GM18951 (cell line): ENCODE data around the gene A2M.

ENCODE experiments used
- POLR2A ChIP-seq: IDR thresholded peaks from 4 replicates; pipeline ENCODE4 v1.6.1; 2011; ENCODE audit warnings: mild to moderate bottlenecking; ENCODE audit not compliant: insufficient read length, insufficient read depth; ENCODE audit errors: extremely low read depth
- in situ Hi-C: fragments of 300-500 bp; cut with MboI; formaldehyde crosslinking; loops from one replicate; pipeline ENCODE4 v1.12.0; 2022; ENCODE audit warnings: low sequenced_read_pairs, mixed read lengths, inconsistent platforms; ENCODE audit not compliant: unreplicated experiment

A2M gene

DNA sequence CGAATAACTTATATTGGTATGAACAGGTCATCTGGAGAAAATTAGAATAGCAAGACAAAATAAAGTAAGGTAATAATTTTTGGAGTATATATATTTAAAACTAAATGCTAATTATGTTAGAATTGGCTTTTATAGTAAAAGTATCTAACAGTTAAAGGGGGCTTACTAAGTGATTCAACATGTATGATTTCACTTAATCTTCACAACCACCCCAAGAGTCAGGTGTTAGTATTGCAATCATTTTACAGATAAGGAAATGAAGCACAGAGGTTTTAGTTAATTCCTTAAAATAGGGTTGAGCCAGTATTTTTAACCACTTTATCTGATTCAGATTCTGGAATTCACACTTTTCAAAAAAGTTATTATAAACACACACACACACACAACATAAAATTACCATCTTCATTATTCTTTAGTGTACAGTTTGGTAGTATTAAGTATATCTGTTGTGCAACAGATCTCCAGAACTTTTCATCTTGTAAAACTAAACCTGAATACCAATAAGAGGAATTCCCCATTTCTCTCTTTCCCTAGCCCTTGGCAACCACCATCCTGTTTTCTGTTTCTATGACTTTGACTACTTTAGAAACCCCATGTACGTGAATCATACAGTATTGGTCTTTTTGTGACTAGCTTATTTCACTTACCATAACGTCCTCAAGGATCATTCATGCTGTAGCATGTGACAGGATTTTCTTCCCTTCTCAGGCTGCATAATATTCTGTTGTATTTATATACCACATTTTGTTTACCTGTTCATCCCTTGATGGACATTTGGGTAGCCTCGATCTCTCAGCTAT, 12.5 kb downstream of the A2M start:
- TF ChIP-seq POLR2A: no peak
- in situ Hi-C loops: no loop called here

DNA sequence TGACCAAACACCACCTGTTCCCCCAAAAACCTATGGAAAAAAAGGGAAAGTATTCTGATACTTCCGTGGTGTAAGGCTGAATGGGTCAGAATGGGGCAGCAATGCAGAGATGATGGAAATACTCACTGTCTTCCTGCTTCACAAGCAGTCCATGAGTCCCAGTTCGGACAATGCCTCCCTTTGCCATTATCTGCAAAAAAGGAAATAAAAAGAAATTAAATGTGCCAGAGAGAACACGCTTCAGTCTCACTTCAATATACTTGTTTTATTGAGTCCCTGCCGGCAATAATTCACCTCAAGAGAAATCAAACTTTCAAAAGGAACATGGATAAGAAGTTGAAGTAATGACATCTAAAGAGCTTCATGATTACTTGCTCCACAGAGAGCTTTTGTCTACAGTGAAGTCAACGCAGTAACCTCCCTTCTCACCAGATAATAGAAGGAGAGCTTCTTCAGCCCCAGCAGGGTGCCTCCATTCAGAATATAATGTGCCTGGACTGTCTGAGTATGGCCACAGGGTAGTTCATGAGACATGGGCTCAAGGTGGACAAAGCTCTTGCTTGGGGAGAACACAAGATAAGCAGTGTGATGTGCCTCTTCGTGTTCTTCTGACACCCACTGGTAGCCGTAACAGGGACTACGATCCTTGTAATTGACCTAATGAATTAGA, 14.6 kb downstream of the A2M start:
- in situ Hi-C loops: no loop called here
- no peak for TF ChIP-seq POLR2A

DNA sequence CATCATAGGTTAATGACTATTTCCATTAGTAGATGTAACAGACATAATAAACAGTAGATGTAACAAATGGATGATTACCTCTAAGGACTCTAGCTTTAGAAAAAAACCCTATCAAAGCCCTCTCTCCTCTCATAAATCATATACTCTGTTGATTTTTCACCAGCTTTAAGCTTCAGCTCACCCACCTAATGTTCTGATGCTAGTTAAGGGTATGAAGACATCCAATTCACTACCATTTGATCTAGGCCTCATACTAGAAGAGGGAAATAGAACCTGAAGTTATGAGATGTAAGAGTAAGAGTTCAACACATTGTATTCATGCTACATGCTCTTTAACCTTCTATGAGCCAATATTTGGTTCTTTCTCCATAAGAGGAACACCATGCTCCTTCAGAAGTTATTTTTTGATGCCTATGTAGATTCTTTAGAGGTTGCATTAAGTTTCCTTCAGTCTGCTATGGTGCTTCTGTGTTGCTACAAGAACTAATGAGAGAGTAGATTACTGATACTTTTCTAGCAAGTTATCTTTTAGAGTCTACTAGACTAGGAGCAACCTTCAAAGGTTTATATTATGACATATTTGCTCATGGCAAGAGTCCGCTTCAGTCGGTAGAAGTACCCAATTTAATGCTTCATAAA, 16.0 kb downstream of the A2M start:
- TF ChIP-seq POLR2A: no peak
- in situ Hi-C loops: no loop called here

DNA sequence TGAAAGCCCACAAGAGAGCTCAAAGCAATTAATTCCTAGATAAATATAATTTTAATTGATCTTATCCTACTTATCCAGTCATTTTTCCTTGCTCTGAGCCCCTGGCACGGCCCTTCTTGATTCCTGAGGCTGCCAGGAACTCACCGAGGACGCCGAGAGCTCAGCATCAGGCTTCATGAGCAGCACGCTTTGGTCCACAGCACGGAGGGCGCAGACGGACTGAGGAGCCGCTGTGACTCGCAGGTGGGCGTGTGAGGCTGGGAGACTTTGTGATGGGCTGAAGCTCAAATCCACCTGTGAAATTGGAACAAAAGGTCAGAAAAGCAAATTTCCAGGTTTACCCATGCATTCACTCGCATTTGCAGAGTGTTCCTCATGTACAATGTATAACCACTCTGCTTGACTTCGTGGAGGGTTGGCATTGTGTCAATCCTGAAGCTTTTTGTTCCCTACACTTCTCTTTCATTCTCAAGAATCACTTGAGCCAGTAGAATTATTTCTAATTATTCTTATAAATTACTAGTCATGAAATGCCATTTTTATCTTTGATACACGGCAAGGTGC, 17.2 kb downstream of the A2M start:
- in situ Hi-C loops: no loop called here
- TF ChIP-seq POLR2A: no peak

DNA sequence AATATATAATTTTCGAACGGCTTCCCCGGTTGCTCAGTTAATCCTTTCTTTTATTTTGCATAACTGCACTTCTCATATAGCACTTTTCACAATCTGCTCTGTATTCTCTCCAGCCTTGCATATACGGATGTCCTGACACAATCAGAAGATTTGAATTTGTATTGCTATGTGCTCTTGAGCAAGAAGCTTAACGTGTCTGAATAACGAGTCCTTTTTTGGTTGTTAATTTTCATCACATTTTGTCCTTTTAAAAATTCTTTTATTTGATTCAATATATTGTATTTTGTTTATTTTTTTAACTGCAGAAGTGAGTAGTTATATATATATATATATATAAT, 17.6 kb downstream of the A2M start:
- no peak for TF ChIP-seq POLR2A
- in situ Hi-C loops: no loop called here

DNA sequence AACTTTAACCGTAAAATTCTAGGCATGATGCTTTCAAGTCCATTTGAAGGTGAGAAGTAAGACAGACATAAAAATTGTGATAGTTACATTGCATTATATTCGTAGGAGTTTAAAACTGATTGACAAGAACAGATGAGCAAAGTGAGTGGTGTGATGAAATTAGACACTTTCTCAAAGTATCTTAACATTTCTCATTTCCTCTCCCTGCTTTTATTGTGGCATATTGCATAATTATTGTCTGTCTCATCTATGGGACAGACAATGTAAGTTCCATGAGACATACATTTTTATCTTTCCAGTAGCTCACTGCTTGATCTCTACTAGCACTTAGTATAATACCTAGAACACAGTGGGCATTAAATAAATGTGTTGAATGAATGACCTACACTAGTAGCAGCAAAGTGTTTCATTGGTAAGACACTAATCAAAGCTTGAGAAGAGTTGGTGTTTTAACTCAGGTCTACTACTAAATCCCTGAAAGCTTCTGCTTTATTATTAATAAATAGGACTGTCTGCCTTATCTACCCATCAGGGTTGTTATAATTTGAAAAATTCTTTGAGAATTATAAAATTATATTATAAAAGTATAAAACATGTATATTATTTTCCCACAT, 19.0 kb downstream of the A2M start:
- in situ Hi-C loops: no loop called here

DNA sequence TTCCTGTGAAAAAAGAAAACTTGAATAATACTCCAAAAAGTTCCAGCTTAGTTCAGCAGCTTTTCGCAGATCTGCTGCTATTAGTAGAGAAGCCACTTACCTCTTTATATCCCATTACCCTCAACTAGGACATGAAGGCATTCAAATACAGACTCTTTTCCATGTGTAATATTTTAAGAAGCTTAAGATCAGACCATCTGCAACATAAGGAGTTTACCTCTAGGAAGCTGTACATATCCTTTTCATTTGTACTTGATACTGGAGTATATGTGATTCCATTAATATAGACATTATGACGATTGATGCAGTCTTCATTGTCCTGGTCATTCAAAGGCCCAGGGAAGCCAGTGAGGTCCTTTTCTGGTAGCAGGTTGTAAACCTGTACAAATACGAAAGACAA, 20.4 kb downstream of the A2M start:
- no peak for TF ChIP-seq POLR2A
- in situ Hi-C loops: no loop called here

More for the DNA sequence above, 19.0 kb downstream of the A2M start:
- TF ChIP-seq POLR2A: no peak

DNA sequence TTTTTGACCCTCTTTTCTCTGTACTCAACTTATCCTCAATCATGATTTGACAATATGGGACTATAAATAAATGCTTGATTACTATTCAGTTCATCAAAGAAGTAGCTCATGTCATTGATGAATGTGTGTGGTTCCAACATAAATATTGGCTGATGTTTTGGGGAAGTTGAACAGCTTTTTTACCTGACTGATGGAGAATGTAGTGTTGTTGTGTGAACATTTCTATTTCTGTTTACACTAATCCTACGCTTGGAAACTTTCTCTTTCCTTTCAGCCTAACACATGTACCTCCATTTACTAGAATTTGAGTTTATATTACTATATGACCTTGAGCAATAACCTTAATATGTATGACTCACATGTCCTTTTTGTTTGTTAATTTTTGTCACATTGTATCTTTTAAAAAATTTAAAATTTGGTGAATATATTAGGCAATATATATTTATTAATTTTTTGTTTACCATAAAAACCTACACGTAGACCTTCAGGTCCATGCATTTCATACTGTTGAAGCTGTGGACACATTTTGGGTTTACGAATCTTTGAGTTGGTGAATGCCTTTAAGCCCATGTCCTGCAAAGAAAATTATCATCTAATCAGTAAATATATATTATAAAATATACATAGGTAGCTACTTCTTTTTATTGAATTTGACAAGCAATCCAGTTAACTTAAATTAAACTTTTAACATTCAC, 21.1 kb downstream of the A2M start:
- no peak for TF ChIP-seq POLR2A

DNA sequence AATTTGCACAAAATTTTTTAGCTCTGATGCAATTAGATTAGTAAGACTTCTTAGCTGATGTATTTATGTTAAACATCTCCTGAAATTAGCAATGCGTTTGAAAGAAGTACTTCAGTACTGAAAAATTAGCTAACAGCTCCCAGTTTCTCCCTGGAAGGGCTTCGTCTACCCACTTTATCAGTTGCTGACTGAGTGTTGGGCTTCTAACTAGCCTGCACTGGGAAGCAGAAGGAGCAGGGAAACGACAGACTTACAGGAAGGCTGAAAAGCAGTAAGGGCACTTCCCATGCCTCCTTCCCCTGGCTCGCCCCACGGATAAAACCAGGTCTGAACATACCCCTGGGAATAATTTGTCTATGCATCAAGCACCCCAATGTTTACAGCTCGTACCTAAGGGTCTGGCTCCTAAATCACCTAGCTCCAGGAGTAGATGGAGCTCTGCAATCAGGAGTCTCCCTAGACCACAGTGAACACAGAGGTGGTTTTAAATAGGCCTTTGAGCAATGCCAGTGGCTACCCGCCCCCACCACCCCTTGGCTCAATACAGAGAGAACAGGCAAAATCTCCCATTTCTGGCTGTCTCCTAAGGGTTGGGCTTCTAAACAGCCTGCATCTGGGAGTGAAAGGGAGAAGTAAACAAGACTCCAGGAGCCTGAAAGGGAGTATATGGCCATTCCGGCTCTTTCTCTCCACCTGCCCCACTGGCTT, 23.7 kb downstream of the A2M start:
- no peak for TF ChIP-seq POLR2A
- in situ Hi-C loops: no loop called here

More for the DNA sequence above, 21.1 kb downstream of the A2M start:
- in situ Hi-C loops: no loop called here

DNA sequence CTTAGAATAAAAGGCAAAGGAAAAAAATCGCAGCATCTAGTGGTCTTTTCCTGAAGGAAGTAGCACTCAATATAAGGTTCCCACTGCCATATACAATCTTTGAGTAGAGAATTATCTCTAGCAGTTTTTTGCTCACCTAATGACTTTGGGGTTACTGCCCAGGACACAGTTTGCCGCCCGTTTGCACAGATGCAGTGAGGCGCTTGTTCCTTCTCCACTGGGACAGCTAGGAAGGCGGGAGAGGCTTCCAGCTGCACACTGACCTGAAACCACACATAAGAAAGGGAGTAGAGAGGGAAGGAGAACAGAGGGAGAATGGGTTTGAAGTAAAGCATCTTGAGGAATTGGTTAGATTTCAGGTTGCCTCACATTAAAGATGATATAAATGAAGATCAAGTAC, 25.5 kb downstream of the A2M start:
- no peak for TF ChIP-seq POLR2A
- in situ Hi-C loops: no loop called here

DNA sequence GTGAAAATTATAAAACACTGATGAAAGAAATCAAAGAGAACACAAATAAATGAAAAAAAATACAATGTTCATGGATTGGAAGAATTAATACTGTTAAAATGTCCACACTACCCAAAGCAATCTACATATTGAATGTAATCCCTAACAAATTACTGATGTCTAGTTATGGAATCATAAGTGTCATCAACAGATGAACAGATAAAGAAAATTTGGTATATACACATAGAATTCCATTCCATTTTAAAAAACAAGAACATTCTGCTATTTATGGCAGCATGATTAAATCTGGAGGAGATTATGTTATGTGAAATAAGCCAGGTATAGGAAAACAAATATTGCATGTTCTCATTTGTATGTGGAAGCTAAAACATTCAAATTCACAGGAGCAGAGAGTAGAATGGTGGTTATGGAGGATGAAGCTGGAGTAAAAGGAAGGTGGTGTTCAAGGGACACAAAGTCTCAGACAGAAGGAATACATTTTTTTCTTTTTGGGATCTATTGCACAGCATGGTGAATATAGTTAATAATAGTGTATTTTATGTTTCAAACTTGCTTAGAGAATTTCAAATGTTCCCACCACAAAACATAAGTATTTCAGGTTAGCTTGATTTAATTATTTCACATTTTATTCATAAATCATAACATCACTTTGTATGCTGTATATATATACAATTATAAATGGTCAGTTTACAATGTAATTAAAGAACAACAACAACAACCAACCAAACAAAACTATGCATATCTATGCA, 28.5 kb downstream of the A2M start:
- in situ Hi-C loops: no loop called here
- no peak for TF ChIP-seq POLR2A
